ENCODE results near the gene STEEP1. TPM values are rescaled to one million over a fixed set of nuclear protein-coding genes. Genes with fewer than 3 reads are reported as not detected.

The STEEP1 gene
- total and polyA plus RNA-seq, 7 donors: 8.0 to 15.4 (median 13.4) TPM

DNA sequence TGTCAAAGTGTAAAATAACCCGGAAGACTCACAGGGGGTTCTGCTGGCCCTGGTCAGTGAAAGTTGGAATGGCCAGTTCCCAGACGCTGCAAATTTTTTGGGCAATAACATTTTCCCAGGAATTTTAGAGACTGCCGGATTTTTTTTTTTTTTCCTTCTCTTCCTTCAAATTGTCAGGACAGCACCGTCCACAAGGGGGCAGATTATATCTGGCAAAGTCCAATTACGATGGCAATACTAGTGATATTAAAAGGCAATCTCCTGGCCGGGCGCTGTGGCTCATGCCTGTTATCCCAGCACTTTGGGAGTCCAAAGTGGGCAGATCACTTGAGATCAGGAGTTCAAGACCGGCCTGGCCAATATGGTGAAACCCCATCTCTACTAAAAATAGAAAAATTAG is 76.5 kb downstream of the STEEP1 start:
- no peaks in the 10 kb centered on the region for H3K36me3 ChIP-seq (ENCODE audit: insufficient read depth in 1 of 2, low read depth in 1 of 2)
- H3K9me3 ChIP-seq: no peaks in the 10 kb centered on the region
- intact Hi-C loops (cut with DNase I): no loop called here
- no peak overlapping the region for H3K27ac ChIP-seq
- ATAC-seq: peak in 3 of 4 donors; percentile 50 to 57 (median 55)
- TF ChIP-seq, protein P1, sequence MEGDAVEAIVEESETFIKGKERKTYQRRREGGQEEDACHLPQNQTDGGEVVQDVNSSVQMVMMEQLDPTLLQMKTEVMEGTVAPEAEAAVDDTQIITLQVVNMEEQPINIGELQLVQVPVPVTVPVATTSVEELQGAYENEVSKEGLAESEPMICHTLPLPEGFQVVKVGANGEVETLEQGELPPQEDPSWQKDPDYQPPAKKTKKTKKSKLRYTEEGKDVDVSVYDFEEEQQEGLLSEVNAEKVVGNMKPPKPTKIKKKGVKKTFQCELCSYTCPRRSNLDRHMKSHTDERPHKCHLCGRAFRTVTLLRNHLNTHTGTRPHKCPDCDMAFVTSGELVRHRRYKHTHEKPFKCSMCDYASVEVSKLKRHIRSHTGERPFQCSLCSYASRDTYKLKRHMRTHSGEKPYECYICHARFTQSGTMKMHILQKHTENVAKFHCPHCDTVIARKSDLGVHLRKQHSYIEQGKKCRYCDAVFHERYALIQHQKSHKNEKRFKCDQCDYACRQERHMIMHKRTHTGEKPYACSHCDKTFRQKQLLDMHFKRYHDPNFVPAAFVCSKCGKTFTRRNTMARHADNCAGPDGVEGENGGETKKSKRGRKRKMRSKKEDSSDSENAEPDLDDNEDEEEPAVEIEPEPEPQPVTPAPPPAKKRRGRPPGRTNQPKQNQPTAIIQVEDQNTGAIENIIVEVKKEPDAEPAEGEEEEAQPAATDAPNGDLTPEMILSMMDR (IDR thresholded peaks at IDR 0.05): peak; percentile 49
- H3K4me1 ChIP-seq: no peaks in the 10 kb centered on the region
- H3K4me3 ChIP-seq: no peak overlapping the region
- peak in 1 of 2 donors; percentile 25 for DNase-seq
- 6 to 20% (median 13%) methylated on average over 8 of the region's 8 CpGs for WGBS, 3 donors
- H3K27me3 ChIP-seq (ENCODE audit: insufficient read depth in 3 of 3, low read length in 2 of 3): no peaks in the 10 kb centered on the region

Other genes starting within 250 kb of the STEEP1 start
- 1 to 10 TPM; 1.2 to 2.9 (median 2.4) TPM for gene SLC25A43, start 166.1 kb downstream of the STEEP1 start, total RNA-seq
- 1 to 10 TPM; 1.1 to 1.6 (median 1.4) TPM for gene SLC25A43, start 166.1 kb downstream of the STEEP1 start, polyA plus RNA-seq
- gene SLC25A5, start 97.0 kb downstream of the STEEP1 start, total RNA-seq: 100 to 1,000 TPM in 1 of 4 donors, 10 to 100 TPM in 3; 48.1 to 116 (median 59.6) TPM
- 100 to 1,000 TPM in 1 of 3 donors, 10 to 100 TPM in 2; 29.1 to 304 (median 73.8) TPM for gene SLC25A5, start 97.0 kb downstream of the STEEP1 start, polyA plus RNA-seq
- gene UBE2A, start 9.2 kb upstream of the STEEP1 start, total RNA-seq: 10 to 100 TPM; 52.0 to 62.1 (median 55.2) TPM
- gene UBE2A, start 9.2 kb upstream of the STEEP1 start, polyA plus RNA-seq: 100 to 1,000 TPM in 1 of 3 donors, 10 to 100 TPM in 2; 62.2 to 101 (median 64.6) TPM
- gene NKRF, start 41.0 kb upstream of the STEEP1 start, total RNA-seq: 1 to 10 TPM; 6.0 to 8.1 (median 7.6) TPM
- gene NKRF, start 41.0 kb upstream of the STEEP1 start, polyA plus RNA-seq: 1 to 10 TPM; 3.6 to 5.5 (median 4.1) TPM
- gene SEPTIN6, start 127.8 kb upstream of the STEEP1 start, total RNA-seq: 1 to 10 TPM; 2.2 to 3.8 (median 3.0) TPM
- gene SEPTIN6, start 127.8 kb upstream of the STEEP1 start, polyA plus RNA-seq: 1 to 10 TPM; 2.3 to 3.1 (median 2.8) TPM
- gene SOWAHD, start 193.2 kb upstream of the STEEP1 start, total RNA-seq: not detected
- under 1 TPM in 2 of 3 donors, not detected in 1; 0.03 TPM for gene SOWAHD, start 193.2 kb upstream of the STEEP1 start, polyA plus RNA-seq
- gene RPL39, start 226.2 kb upstream of the STEEP1 start, total RNA-seq: 1,000 to 10,000 TPM; 1,072 to 1,581 (median 1,334) TPM
- 1,000 to 10,000 TPM; 4,009 to 6,099 (median 4,489) TPM for gene RPL39, start 226.2 kb upstream of the STEEP1 start, polyA plus RNA-seq

Measured in psoas muscle (tissue), 8 donors.